Liver (tissue), 9 donors: ENCODE results near the gene CPZ. TPM values are rescaled to one million over a fixed set of nuclear protein-coding genes. Genes with fewer than 3 reads are reported as not detected.

Experiments
- DNase-seq: peaks from one replicate; pipeline ENCODE4 v3.0.0-alpha.2; 2017; ENCODE audit warnings: low spot score
- H3K27ac ChIP-seq, 2 donors: one replicate each; pipeline ENCODE4 v1.7.0; 2013; ENCODE audit warnings: inconsistent platforms in 2 of 2, low read length in 2 of 2, control low read depth in 1 of 2, low read depth in 1 of 2, mild to moderate bottlenecking in 1 of 2
- H3K27me3 ChIP-seq, 4 donors: one replicate each; pipeline versions ENCODE4 v1.6.1 to v1.7.0; 2013; ENCODE audit warnings: low read length in 3 of 4, inconsistent platforms in 1 of 4, mild to moderate bottlenecking in 1 of 4, moderate library complexity in 1 of 4; ENCODE audit not compliant: control insufficient read depth in 4 of 4, insufficient read depth in 4 of 4
- H3K36me3 ChIP-seq, 4 donors: one replicate each; pipeline versions ENCODE4 v1.6.1 to v1.7.0; 2013; ENCODE audit warnings: low read length in 3 of 4, mild to moderate bottlenecking in 3 of 4, low read depth in 1 of 4, moderate library complexity in 1 of 4; ENCODE audit not compliant: control insufficient read depth in 4 of 4, insufficient read depth in 3 of 4
- H3K4me1 ChIP-seq, 4 donors: one replicate each; pipeline versions ENCODE4 v1.6.1 to v1.7.0; 2013; ENCODE audit warnings: low read length in 3 of 4, mild to moderate bottlenecking in 3 of 4, moderate library complexity in 1 of 4; ENCODE audit not compliant: control insufficient read depth in 4 of 4, insufficient read depth in 4 of 4
- H3K4me3 ChIP-seq, 3 donors: one replicate each; pipeline versions ENCODE4 v1.6.1 to v1.7.0; 2013; ENCODE audit warnings: low read length in 3 of 3, control low read depth in 1 of 3, low read depth in 1 of 3, mild to moderate bottlenecking in 1 of 3
- H3K9ac ChIP-seq, 2 donors: one replicate each; pipeline ENCODE4 v1.7.0; 2013; ENCODE audit warnings: low read length in 2 of 2, mild to moderate bottlenecking in 2 of 2, moderate library complexity in 2 of 2, control low read depth in 1 of 2, low read depth in 1 of 2
- H3K9me3 ChIP-seq, 4 donors: one replicate each; pipeline versions ENCODE4 v1.6.1 to v1.7.0; 2013; ENCODE audit warnings: low read length in 3 of 4; ENCODE audit not compliant: control insufficient read depth in 4 of 4
- ATF3 ChIP-seq: IDR thresholded peaks from 2 replicates; pipeline ENCODE4 v1.6.1; 2016; ENCODE audit warnings: antibody characterized with exemption
- CTCF ChIP-seq: fragments of 150-350 bp; IDR thresholded peaks from 2 replicates; pipeline ENCODE4 v1.5.1; 2017; ENCODE audit warnings: improper control_type of control experiment, low read depth, low read length; ENCODE audit not compliant: missing input control
- EGR1 ChIP-seq, 2 donors: IDR thresholded peaks; 2 replicates each; pipeline ENCODE4 v1.6.1; 2016 to 2018; ENCODE audit warnings: antibody characterized with exemption in 2 of 2, low read depth in 2 of 2
- FOXA1 ChIP-seq: IDR thresholded peaks from 2 replicates; pipeline ENCODE4 v1.6.1; 2016; ENCODE audit warnings: antibody characterized with exemption
- GABPA ChIP-seq, 2 donors: IDR thresholded peaks in 1 of 2; conservative IDR thresholded peaks in 1 of 2; 2 replicates each; pipeline ENCODE4 v1.6.1; 2016; ENCODE audit warnings: antibody characterized with exemption in 2 of 2, mild to moderate bottlenecking in 1 of 2, moderate library complexity in 1 of 2
- HNF4A ChIP-seq, 2 donors: conservative IDR thresholded peaks; 2 replicates each; pipeline ENCODE4 v1.6.1; 2016; ENCODE audit warnings: antibody characterized with exemption in 2 of 2, mild to moderate bottlenecking in 2 of 2
- JUND ChIP-seq, 2 donors: IDR thresholded peaks; 2 replicates each; pipeline ENCODE4 v1.6.1; 2016; ENCODE audit warnings: antibody characterized with exemption in 2 of 2
- NR2F2 ChIP-seq: IDR thresholded peaks from 2 replicates; pipeline ENCODE4 v1.6.1; 2016; ENCODE audit warnings: antibody characterized with exemption
- RAD21 ChIP-seq, 2 donors: IDR thresholded peaks; 2 replicates each; pipeline ENCODE4 v1.6.1; 2016; ENCODE audit warnings: antibody characterized with exemption in 2 of 2, mild to moderate bottlenecking in 2 of 2
- REST ChIP-seq: IDR thresholded peaks from 2 replicates; pipeline ENCODE4 v1.6.1; 2016; ENCODE audit warnings: antibody characterized with exemption, mild to moderate bottlenecking
- SP1 ChIP-seq: IDR thresholded peaks from 2 replicates; pipeline ENCODE4 v1.6.1; 2018; ENCODE audit warnings: antibody characterized with exemption, mild to moderate bottlenecking
- YY1 ChIP-seq: IDR thresholded peaks from 2 replicates; pipeline ENCODE4 v1.6.1; 2016; ENCODE audit warnings: antibody characterized with exemption, mild to moderate bottlenecking
- WGBS: extraction: QIAGEN DNeasy Blood & Tissue Kit; methylation state at CpG from one replicate; pipeline ENCODE4 v1.1.7; 2013; 5-methylcytosine and 5-hydroxymethylcytosine counted together
- polyA plus RNA-seq, 2 donors: library from polyadenylated mRNA; stranded (reverse) in 1 of 2; unstranded in 1 of 2; fragments of 200-250 nt in 1 of 2; fragments of >200 nt in 1 of 2; fragmentation: Nextera tagmentation in 1 of 2; extraction: Ambion mirVana in 1 of 2; gene quantifications; one replicate each; pipeline versions ENCODE4 v1.2.1 to v1.2.3, GENCODE V29; 2013 to 2015
- total RNA-seq, 2 donors: library from RNA; depleted of rRNA; stranded (reverse); fragments of >200 nt; gene quantifications; one replicate each; pipeline ENCODE4 v1.2.3, GENCODE V29; 2014
- donor health status: healthy.
- donor health status: healthy.
- donor health status: healthy.
- donor health status: healthy.
- donor health status: healthy.

CPZ gene
- total and polyA plus RNA-seq, 4 donors = 0.51 to 1.8 (median 1.4) TPM

- TF ChIP-seq CTCF (no peak), HNF4A (conservative IDR thresholded peaks at IDR 0.05) (no peak), NR2F2 (no peak), FOXA1 (no peak), EGR1 (IDR thresholded peaks at IDR 0.05; ENCODE audit: low read depth in 2 of 2) (no peak), REST (no peak), YY1 (no peak)
These were observed 39.3 kb upstream of the CPZ start (continued) for GRCh38 chr4:8553216-8553615.

GRCh38 chr4:8553991-8554405 lies 38.6 kb upstream of the CPZ start:
- no peak overlapping the region for H3K9ac ChIP-seq
- no peak overlapping the region for H3K4me3 ChIP-seq
- no peaks in the 10 kb centered on the region for H3K27me3 ChIP-seq
- H3K9me3 ChIP-seq = no peaks in the 10 kb centered on the region
- no peaks in the 10 kb centered on the region for H3K4me1 ChIP-seq
- no peaks in the 10 kb centered on the region for H3K36me3 ChIP-seq
- WGBS = 83% methylated on average over 12 of the region's 12 CpGs
- DNase-seq = no peak
- H3K27ac ChIP-seq = no peak overlapping the region
- TF ChIP-seq JUND (IDR thresholded peaks at IDR 0.05) (no peak), REST (no peak), RAD21 (IDR thresholded peaks at IDR 0.05) (no peak), GABPA (IDR thresholded peaks at IDR 0.05 in 1 of 2, conservative IDR thresholded peaks at IDR 0.05 in 1 of 2) (no peak), SP1 (no peak), NR2F2 (no peak), EGR1 (IDR thresholded peaks at IDR 0.05; ENCODE audit: low read depth in 2 of 2) (no peak), ATF3 (no peak)
